ENCODE data around the gene ECE1.
A peak's percentile ranks its signal among the peaks of the same experiment; 100 is the strongest.
"Not testable (repeated sequence)": the region's sequence is repeated elsewhere in the genome, so short reads cannot be mapped to it uniquely, and the experiment has no call there.

Gene ECE1

GRCh38 chr1:21290546-21290944, 282 bp upstream of the ECE1 start:
- DNase-seq, result no peak

DNA sequence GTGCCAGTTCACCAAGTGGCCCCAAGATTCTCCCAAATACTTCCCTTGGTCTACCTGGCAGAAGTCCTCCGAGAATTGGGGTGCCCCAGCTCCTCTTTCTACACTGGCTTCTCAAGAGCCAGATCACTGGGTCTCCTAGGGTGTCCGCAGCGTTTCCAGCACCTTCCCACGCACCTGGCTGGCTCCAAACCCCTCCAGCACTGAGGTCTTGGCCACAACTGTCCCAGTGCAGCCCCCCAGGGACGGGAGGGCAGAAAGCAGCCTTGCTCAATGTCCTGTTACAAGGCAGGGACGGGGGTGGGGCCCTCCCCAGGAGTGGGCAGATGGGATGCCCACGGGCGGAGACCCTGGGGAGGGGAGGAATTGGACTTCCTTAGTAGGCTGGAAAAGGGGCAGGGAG, 1.1 kb downstream of the ECE1 start:
- no peak for DNase-seq

GRCh38 chr1:21287905-21288514, 2.3 kb downstream of the ECE1 start:
- no peak for DNase-seq

DNA sequence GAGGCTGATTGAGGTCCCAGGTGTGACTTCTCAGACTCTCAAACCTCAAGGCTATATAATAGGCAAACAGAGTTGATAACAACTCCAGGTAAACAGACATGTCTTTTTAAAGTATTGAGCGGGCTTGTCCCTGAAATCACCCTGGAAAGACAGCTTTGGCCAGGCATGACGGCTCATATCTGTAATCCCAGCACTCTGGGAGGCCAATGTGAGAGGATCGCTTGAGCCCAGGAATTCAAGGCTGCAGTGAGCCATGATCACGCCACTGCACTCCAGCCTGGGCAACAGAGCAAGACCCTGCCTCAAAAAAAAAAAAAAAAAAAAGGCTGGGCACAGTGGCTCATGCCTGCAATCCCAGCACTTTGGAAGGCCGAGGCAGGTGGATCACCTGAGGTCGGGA, 4.9 kb downstream of the ECE1 start:
- not testable (repeated sequence) for DNase-seq

DNA sequence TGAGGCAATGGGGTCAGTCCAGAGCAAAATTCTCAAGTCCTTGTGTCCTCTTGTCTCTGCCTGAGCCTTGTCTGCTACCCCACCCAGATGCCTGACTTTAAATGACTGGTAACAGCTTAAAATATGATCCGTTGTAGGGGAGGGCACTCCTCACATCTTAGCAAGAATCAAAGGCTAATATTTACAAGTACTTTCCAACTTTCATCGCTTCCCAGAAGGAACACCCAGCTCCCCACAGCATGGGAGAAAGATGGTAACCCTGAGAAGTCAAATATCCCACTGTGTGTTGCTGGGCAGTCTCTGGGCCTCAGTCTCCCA, 5.2 kb downstream of the ECE1 start:
- no peak for DNase-seq

GRCh38 chr1:21284206-21285054, 5.8 kb downstream of the ECE1 start:
- no peak for DNase-seq

- no peak for DNase-seq
Observed at GRCh38 chr1:21283524-21283923, 6.7 kb downstream of the ECE1 start.

DNA sequence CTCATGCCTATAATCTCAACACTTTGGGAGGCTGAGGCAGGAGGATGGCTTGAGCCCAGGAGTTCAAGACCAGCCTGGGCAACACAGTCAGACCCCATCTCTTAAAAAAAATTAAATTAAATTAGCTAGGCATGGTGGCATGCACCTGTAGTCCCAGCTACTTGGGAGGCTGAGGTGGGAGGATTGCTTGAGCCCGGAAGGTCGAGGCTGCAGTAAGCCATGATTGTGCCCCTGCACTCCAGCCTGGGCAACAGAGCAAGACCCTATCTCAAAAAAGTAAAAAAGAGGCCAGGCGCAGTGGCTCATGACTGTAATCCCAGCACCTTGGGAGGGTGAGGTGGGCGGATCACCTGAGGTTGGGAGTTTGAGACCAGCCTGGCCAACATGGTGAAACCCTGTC, 8.2 kb downstream of the ECE1 start:
- not testable (repeated sequence) for DNase-seq

GRCh38 chr1:21280482-21280881, 9.8 kb downstream of the ECE1 start:
- DNase-seq, result no peak

DNA sequence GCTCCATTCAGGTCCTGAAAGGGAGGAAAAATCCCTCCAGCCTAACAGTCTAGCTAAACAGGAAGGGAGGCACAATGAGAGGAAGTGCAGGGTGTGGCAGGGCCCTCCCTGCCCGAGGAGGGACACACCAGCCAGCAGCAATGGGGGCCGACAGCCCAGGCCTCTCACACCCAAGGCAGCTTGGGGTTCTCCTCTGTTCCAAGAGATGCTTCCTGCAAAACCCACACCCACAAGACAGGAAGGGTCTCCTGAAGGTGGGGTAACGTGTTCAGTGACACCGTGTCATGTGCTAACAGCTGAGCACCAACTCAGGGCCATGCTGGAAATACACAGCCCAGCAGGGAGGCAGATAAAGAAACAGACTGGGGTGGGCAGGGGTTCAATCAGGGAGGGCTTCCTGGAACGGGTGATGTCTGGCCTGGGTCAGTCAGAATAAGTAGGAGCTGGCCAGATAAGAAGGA, 10.2 kb downstream of the ECE1 start:
- DNase-seq, result no peak

GRCh38 chr1:21278860-21279845, 11.1 kb downstream of the ECE1 start:
- DNase-seq, result no peak

GRCh38 chr1:21278208-21278859, 11.9 kb downstream of the ECE1 start:
- DNase-seq, result peak; percentile 15

DNA sequence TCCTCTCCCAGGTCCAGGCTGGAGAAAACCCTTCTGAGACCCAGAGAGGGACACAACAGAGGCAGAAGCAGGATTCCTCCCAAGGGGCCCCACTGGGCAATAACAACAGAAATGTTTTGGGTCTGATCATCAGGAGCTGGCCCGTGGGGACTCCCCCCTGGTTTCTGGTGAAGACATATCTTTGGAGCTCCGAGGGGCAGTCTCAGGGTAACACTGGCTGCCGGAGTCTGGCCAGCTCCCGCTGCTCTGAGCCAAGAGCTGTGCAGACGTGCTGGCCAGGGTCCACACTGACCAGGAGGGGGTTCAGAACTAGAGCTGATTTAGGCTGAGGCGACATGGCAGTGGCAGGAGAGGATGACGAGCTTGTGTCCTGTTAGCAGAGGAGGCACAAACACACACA, 13.1 kb downstream of the ECE1 start:
- no peak for DNase-seq

GRCh38 chr1:21272540-21272939, 17.7 kb downstream of the ECE1 start:
- DNase-seq, result no peak

DNA sequence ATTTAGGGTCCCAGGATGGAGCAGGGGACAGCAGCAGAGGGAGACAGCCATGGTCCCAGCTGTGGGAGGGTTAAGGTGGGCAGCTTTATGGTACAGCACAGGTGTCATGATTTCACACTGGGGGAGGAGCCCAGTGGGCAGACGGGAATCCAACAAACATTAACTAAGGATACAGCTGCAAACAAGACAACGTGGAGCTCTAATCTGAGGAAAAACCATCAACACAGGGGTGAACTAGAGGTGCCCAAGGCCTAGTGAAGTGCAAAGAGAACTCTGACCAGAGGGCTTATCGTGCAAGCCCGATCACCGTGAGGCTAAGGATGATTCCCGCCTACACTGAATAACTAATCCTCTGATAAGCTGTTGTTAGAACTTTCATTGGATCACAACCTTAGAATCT, 18.7 kb downstream of the ECE1 start:
- no peak for DNase-seq

GRCh38 chr1:21270086-21270689, 20.1 kb downstream of the ECE1 start:
- peak; percentile 21 for DNase-seq

DNA sequence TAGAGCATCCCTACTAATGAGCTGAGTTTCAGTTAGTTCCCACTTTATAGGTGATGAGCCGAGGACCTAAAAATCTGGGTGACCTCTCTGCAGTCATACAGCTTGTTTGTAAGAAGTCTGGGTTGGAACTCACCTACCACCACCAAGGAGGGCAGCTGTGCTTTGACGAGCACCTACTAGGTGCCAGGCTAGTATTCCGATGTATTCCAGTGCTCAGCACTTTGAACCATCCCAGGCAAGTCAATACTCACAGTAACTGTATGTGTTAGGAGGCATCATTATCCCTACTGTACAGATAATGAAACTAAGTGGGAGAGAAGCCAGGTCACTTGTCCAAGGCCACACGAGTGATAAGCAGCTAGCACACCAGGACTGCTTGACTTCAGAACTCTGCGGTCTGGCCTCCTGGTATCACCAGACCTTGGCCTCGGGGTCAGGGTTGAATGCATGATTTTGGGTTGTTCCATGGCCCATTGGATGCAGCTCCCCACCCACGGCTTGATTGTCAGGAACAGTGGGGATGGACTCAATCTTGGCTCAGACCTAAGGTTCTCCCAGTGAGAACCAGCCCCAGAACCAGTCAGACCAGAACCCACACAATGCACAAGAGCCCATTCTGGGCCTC, 20.7 kb downstream of the ECE1 start:
- no peak for DNase-seq

DNA sequence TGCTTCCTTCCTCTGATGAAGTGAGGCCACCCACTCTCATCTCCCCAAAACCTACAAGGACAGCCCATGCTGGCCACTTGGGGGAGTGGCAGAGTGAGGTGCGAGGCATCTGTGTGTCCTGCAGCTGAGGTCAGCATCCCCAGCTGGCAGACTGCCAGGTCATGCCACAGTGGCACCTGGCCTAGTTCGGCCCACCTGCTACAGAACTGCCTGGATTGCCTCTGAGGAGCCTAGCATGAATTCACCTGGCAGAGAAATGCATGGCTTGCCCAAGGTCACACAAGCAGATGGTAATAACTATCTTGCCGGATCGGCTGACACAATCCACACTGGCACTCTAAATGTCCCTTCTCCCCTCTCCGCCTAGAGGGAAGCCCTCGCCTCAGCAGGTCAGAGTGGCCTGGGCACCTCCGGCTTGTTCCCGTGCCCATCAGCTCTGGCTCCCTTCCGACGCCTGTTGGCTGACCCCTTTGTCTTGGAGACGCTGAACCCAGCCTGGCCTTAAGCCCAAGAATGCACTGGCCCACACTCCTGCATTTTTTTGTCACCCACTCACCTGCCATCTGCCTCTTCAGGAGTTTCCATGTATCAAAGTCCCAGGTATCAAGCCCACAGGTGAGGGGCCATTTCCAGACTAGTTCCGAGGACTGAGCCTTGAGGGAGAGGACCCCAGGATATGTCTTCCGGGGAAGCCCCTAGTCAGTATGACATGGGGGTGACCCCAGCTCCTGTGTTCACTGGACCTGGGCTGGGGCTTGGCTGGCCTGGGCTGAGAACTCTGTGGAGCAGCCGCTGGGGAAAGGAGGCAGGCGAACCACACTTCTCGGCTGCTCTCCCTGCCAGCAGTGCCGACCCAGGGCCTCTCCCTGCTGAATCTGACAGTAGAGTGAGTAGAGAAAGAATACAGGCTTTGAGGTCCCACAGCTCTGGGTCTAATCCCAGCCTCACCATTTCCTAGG, 21.7 kb downstream of the ECE1 start:
- DNase-seq, result peak; percentile 69

GRCh38 chr1:21267191-21268077, 22.8 kb downstream of the ECE1 start:
- DNase-seq, result no peak

All from NCI-H2029 (cell line).